OCI-LY7 (cell line): ENCODE results near the gene WNK2. TPM values are rescaled to one million over a fixed set of nuclear protein-coding genes. Genes with fewer than 3 reads are reported as not detected.

Source experiments
- BruUV-seq: library from RNA; stranded (reverse); fragments of 400-500 nt; replicated peaks from 2 replicates; lab custom pipeline; 2021; lab: Mats Ljungman, UMichigan
- CTCF ChIA-PET: fragments of 300-600 bp; sonication (Branson Sonifier 250); formaldehyde crosslinking; loops from one replicate; lab custom pipeline; 2022; ENCODE audit warnings: antibody characterized with exemption; ENCODE audit not compliant: unreplicated experiment; lab: Charles Lee
- POLR2A ChIA-PET: fragments of 300-600 bp; sonication (Branson Sonifier 250); formaldehyde crosslinking; loops from one replicate; lab custom pipeline; 2022; ENCODE audit warnings: antibody characterized with exemption; lab: Charles Lee
- DNase-seq: peaks from one replicate; pipeline ENCODE4 v3.0.0-alpha.2; 2015; ENCODE audit warnings: low spot score
- H2AFZ ChIP-seq: fragments of 200-600 bp; sonication (generic), shearing (Covaris generic); 2 replicates; pipeline ENCODE4 v1.6.1; 2014; ENCODE audit warnings: mild to moderate bottlenecking, antibody characterized with exemption, low read length, moderate library complexity
- H3K27ac ChIP-seq: fragments of 200-600 bp; sonication (generic); 2 replicates; pipeline ENCODE4 v1.5.1; 2014; ENCODE audit warnings: mixed run types, low read depth, mild to moderate bottlenecking, moderate library complexity, low read length, inconsistent platforms; ENCODE audit not compliant: poor library complexity, severe bottlenecking
- H3K36me3 ChIP-seq: fragments of 200-600 bp; sonication (generic); 2 replicates; pipeline ENCODE4 v1.6.1; 2014; ENCODE audit warnings: mild to moderate bottlenecking, antibody characterized with exemption, low read length, moderate library complexity, mixed read lengths; ENCODE audit not compliant: insufficient read depth
- H3K4me1 ChIP-seq: fragments of 200-600 bp; sonication (generic); 2 replicates; pipeline ENCODE4 v1.5.1; 2014; ENCODE audit warnings: mild to moderate bottlenecking, low read length; ENCODE audit not compliant: insufficient read depth, poor library complexity, severe bottlenecking
- H3K4me2 ChIP-seq: fragments of 200-600 bp; sonication (generic); 2 replicates; pipeline ENCODE4 v1.6.1; 2014; ENCODE audit warnings: mild to moderate bottlenecking, low read length
- H3K4me3 ChIP-seq: fragments of 200-600 bp; sonication (generic); 2 replicates; pipeline ENCODE4 v1.5.1; 2014; ENCODE audit warnings: mild to moderate bottlenecking, low read depth, low read length; ENCODE audit not compliant: poor library complexity, severe bottlenecking
- H3K79me2 ChIP-seq: fragments of 200-600 bp; sonication (generic); 2 replicates; pipeline ENCODE4 v1.6.1; 2016; ENCODE audit warnings: low read depth, mild to moderate bottlenecking, low read length, moderate library complexity, mixed read lengths; ENCODE audit not compliant: insufficient read depth
- H3K9me2 ChIP-seq: fragments of 200-600 bp; sonication (generic); 2 replicates; pipeline ENCODE4 v1.6.1; 2016; ENCODE audit warnings: mild to moderate bottlenecking, low read length, mixed read lengths; ENCODE audit not compliant: insufficient read depth
- H3K9me3 ChIP-seq: fragments of 200-600 bp; sonication (generic); 2 replicates; pipeline ENCODE4 v1.6.1; 2014; ENCODE audit warnings: mild to moderate bottlenecking, mixed run types, low read length, mixed read lengths
- H4K20me1 ChIP-seq: fragments of 200-600 bp; sonication (generic); 2 replicates; pipeline ENCODE4 v1.6.1; 2014; ENCODE audit warnings: mild to moderate bottlenecking, antibody characterized with exemption, low read length, moderate library complexity, mixed read lengths; ENCODE audit not compliant: insufficient read depth
- CTCF ChIP-seq: fragments of 200-600 bp; sonication (generic); conservative IDR thresholded peaks from 2 replicates; pipeline ENCODE4 v1.5.1; 2014; ENCODE audit warnings: mild to moderate bottlenecking, antibody characterized with exemption, low read length, moderate library complexity, mixed read lengths
- EZH2phosphoT487 ChIP-seq: fragments of 200-600 bp; sonication (generic); IDR thresholded peaks from 2 replicates; pipeline ENCODE4 v1.6.1; 2018; ENCODE audit warnings: low read depth, borderline replicate concordance, mild to moderate bottlenecking, mixed run types, antibody characterized with exemption, low read length, moderate library complexity, mixed read lengths
- intact Hi-C: fragments of 100-400 bp; cut with micrococcal nuclease; formaldehyde crosslinking; loops from one replicate; pipeline ENCODE4 v1.10.0; 2022; ENCODE audit not compliant: unreplicated experiment
- total RNA-seq, 2 experiments: library from RNA; depleted of rRNA in 1 of 2; stranded (reverse); fragments of >200 nt in 1 of 2; shearing (Covaris generic) in 1 of 2; gene quantifications; 2 replicates each; pipeline ENCODE4 v1.2.3, GENCODE V29; 2014 to 2022

WNK2 gene
- total RNA-seq, 2 experiments from 2014 or later, result 142 to 194 TPM

GRCh38 chr9:93325307-93326035, 141.5 kb downstream of the WNK2 start:
- Histone ChIP-seq H3K27ac (no peak overlapping the region), H3K4me3 (no peak overlapping the region), H3K9me3 (no peaks in the 10 kb centered on the region), H3K9me2 (no peaks in the 10 kb centered on the region), H3K4me2 (no peak overlapping the region), H3K36me3 (no peaks in the 10 kb centered on the region), H3K79me2 (no peaks in the 10 kb centered on the region), H4K20me1 (no peaks in the 10 kb centered on the region), H3K4me1 (peaks cover 8% of the 10 kb centered on the region), H2AFZ (no peak overlapping the region)
- TF ChIP-seq EZH2phosphoT487, result no peak
- ChIA-PET POLR2A (no interaction called here), CTCF (no interaction called here)
- intact Hi-C loops, result no loop called here
- no peak for DNase-seq
- no TSS peak for BruUV-seq

DNA sequence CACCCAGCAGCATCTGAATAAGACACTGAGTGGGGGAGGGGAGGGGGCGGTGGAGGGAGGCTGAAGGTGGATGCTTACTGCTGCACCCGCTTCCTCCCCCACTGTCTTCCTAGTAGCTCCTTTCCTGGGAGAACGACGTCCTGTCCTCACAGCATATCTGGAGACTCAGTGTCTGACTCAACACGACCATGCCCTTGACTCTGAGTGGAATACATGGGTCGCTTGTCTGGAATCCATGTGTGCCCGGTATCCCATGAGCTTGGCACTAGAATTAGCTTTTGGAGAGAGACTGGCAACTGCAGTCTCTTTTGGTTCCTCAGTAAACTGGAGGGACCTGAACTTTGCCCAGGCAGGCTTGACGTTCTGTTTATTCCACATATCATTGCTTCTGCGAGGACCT, 142.1 kb downstream of the WNK2 start:
- H3K4me2 ChIP-seq, result no peak overlapping the region
- no peaks in the 10 kb centered on the region for H3K79me2 ChIP-seq
- no peak overlapping the region for H3K27ac ChIP-seq
- no TSS peak for BruUV-seq
- H3K4me1 ChIP-seq, result peaks cover 8% of the 10 kb centered on the region
- DNase-seq, result no peak
- ChIA-PET POLR2A (no interaction called here), CTCF (no interaction called here)
- no peaks in the 10 kb centered on the region for H3K36me3 ChIP-seq
- H3K9me2 ChIP-seq, result no peaks in the 10 kb centered on the region
- H2AFZ ChIP-seq, result no peak overlapping the region
- intact Hi-C loops, result no loop called here
- H3K9me3 ChIP-seq, result no peaks in the 10 kb centered on the region
- no peak overlapping the region for H3K4me3 ChIP-seq
- no peaks in the 10 kb centered on the region for H4K20me1 ChIP-seq
- TF ChIP-seq CTCF, result no peak
- TF ChIP-seq EZH2phosphoT487, result no peak

DNA sequence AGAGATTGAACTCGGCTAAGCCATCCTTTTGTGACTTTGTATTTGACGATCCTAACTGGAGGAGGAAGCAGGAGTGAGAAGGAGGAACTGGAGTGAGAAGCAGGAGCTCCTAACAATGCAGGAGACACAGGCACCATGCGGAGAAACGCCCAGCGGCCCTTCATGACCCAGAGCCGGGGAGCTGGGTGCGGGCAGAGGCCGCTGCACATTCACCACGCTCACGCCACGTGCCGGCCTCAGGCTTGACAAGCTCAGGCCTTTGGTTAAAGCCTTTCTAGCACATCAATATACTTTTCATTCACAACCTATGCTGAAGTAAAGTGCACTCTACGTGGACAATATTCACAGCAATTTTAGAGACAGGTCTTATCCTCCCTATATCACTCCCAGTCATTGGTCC, 142.7 kb downstream of the WNK2 start:
- H2AFZ ChIP-seq, result no peak overlapping the region
- no peak for DNase-seq
- H4K20me1 ChIP-seq, result no peaks in the 10 kb centered on the region
- no peaks in the 10 kb centered on the region for H3K36me3 ChIP-seq
- CTCF ChIA-PET, result no interaction called here
- H3K4me2 ChIP-seq, result no peak overlapping the region
- intact Hi-C loops, result no loop called here
- H3K4me3 ChIP-seq, result no peak overlapping the region
- H3K27ac ChIP-seq, result no peak overlapping the region
- POLR2A ChIA-PET, result no interaction called here
- no peaks in the 10 kb centered on the region for H3K9me2 ChIP-seq
- no peaks in the 10 kb centered on the region for H3K9me3 ChIP-seq
- no TSS peak for BruUV-seq
- no peaks in the 10 kb centered on the region for H3K79me2 ChIP-seq
- TF ChIP-seq EZH2phosphoT487, result no peak
- no peak for TF ChIP-seq CTCF
- peaks cover 8% of the 10 kb centered on the region for H3K4me1 ChIP-seq
